WTC11 (cell line): ENCODE measurements around the gene GLCCI1. TPM values are rescaled to one million over a fixed set of nuclear protein-coding genes. Genes with fewer than 3 reads are reported as not detected.
"Not testable (repeated sequence)": the region's sequence is repeated elsewhere in the genome, so short reads cannot be mapped to it uniquely, and the experiment has no call there.

Experiments used
- ATAC-seq: fragments of 200-7000 bp; cut with Tn5 transposase; 2 replicates; pipeline ENCODE4 v1.10.0; 2021; ENCODE audit warnings: mild to moderate bottlenecking, moderate library complexity
- CTCF ChIA-PET: fragments of 300-600 bp; sonication (Branson Sonifier 250); formaldehyde crosslinking; loops from one replicate; lab custom pipeline; 2021; ENCODE audit warnings: antibody characterized with exemption; lab: Charles Lee
- POLR2A ChIA-PET: fragments of 350-600 bp; sonication (Branson Sonifier 250); formaldehyde crosslinking; loops from one replicate; lab custom pipeline; 2021; ENCODE audit warnings: antibody characterized with exemption; lab: Charles Lee
- DNase-seq: peaks from one replicate; pipeline ENCODE4 v3.0.0; 2021; ENCODE audit warnings: low spot score
- H3K27ac Mint-ChIP-seq: 2 replicates; pipeline ENCODE4 v1.8.0; 2021; ENCODE audit warnings: mixed read lengths
- H3K27me3 Mint-ChIP-seq: 2 replicates; pipeline ENCODE4 v1.8.0; 2021; ENCODE audit warnings: low read depth, mild to moderate bottlenecking, moderate library complexity, mixed read lengths
- H3K36me3 Mint-ChIP-seq: 2 replicates; pipeline ENCODE4 v1.8.0; 2021; ENCODE audit warnings: mixed read lengths
- H3K4me1 Mint-ChIP-seq: 2 replicates; pipeline ENCODE4 v1.8.0; 2022; ENCODE audit warnings: mixed read lengths
- H3K4me3 Mint-ChIP-seq: 2 replicates; pipeline ENCODE4 v1.8.0; 2021; ENCODE audit warnings: mild to moderate bottlenecking, moderate library complexity, mixed read lengths
- H3K9me3 Mint-ChIP-seq: 2 replicates; pipeline ENCODE4 v1.8.0; 2021; ENCODE audit warnings: mixed read lengths
- MXD4 ChIP-seq: fragments of 250-450 bp; sonication (Bioruptor Pico); IDR thresholded peaks from 2 replicates; pipeline ENCODE4 v1.8.0; 2021; ENCODE audit warnings: mild to moderate bottlenecking, moderate library complexity, borderline replicate concordance
- NFE2L1 ChIP-seq: sonication (generic); formaldehyde crosslinking; IDR thresholded peaks from 2 replicates; pipeline ENCODE4 v1.8.1; 2023; ENCODE audit warnings: missing genetic modification reagents
- OVOL2 ChIP-seq: fragments of 250-450 bp; sonication (Bioruptor Pico); IDR thresholded peaks from 2 replicates; pipeline ENCODE4 v1.9.0; 2021; ENCODE audit warnings: mild to moderate bottlenecking, borderline replicate concordance
- RELA ChIP-seq: sonication (generic); formaldehyde crosslinking; IDR thresholded peaks from 2 replicates; pipeline ENCODE4 v1.8.1; 2022; ENCODE audit warnings: missing genetic modification reagents, mild to moderate bottlenecking, borderline replicate concordance
- SMAD4 ChIP-seq: sonication (generic); formaldehyde crosslinking; IDR thresholded peaks from 2 replicates; pipeline ENCODE4 v1.8.0; 2022; ENCODE audit warnings: mild to moderate bottlenecking, missing genetic modification reagents
- STAT6 ChIP-seq: sonication (generic); formaldehyde crosslinking; conservative IDR thresholded peaks from 2 replicates; pipeline ENCODE4 v1.8.1; 2023; ENCODE audit warnings: mild to moderate bottlenecking, low read depth, missing genetic modification reagents, moderate library complexity
- TP53 ChIP-seq: sonication (generic); formaldehyde crosslinking; IDR thresholded peaks from 2 replicates; pipeline ENCODE4 v1.8.1; 2023; ENCODE audit warnings: mild to moderate bottlenecking, missing genetic modification reagents
- ZNF396 ChIP-seq: fragments of 250-450 bp; sonication (Bioruptor Pico); IDR thresholded peaks from 2 replicates; pipeline ENCODE4 v1.8.0; 2021; ENCODE audit warnings: mild to moderate bottlenecking, moderate library complexity, borderline replicate concordance
- ZNF423 ChIP-seq: fragments of 250-450 bp; sonication (Bioruptor Pico); IDR thresholded peaks from 2 replicates; pipeline ENCODE4 v2.1.2; 2022; ENCODE audit warnings: mild to moderate bottlenecking, moderate library complexity
- total RNA-seq: library from RNA; stranded (reverse); gene quantifications from 3 replicates; pipeline ENCODE4 v1.2.3, GENCODE V29; 2021
- TF ChIP-seq, protein P1 (sequence below): sonication (generic); formaldehyde crosslinking; IDR thresholded peaks from 2 replicates; pipeline ENCODE4 v1.8.0; 2022; ENCODE audit warnings: missing genetic modification reagents
- TF ChIP-seq, protein P2 (sequence below): sonication (generic); formaldehyde crosslinking; IDR thresholded peaks from 2 replicates; pipeline ENCODE4 v1.8.0; 2022; ENCODE audit warnings: mild to moderate bottlenecking, missing genetic modification reagents
- TF ChIP-seq, protein P3 (sequence below): sonication (generic); formaldehyde crosslinking; IDR thresholded peaks from 2 replicates; pipeline ENCODE4 v1.8.0; 2023; ENCODE audit warnings: missing genetic modification reagents
- TF ChIP-seq, protein P4 (sequence below): sonication (generic); formaldehyde crosslinking; conservative IDR thresholded peaks from 2 replicates; pipeline ENCODE4 v1.8.1; 2022; ENCODE audit warnings: mild to moderate bottlenecking, missing genetic modification reagents
- TF ChIP-seq, protein P5 (sequence below): sonication (generic); formaldehyde crosslinking; IDR thresholded peaks from 2 replicates; pipeline ENCODE4 v1.8.1; 2022; ENCODE audit warnings: low read depth, missing genetic modification reagents, borderline replicate concordance
- TF ChIP-seq, protein P6 (sequence below): sonication (generic); formaldehyde crosslinking; IDR thresholded peaks from 2 replicates; pipeline ENCODE4 v1.8.1; 2023; ENCODE audit warnings: mild to moderate bottlenecking, missing genetic modification reagents

The GLCCI1 gene
- total RNA-seq, 1 experiment from 2014 or later: 23.8 TPM

GRCh38 chr7:8044761-8045430 lies 76.3 kb downstream of the GLCCI1 start (continued):
- TF ChIP-seq, protein P1, sequence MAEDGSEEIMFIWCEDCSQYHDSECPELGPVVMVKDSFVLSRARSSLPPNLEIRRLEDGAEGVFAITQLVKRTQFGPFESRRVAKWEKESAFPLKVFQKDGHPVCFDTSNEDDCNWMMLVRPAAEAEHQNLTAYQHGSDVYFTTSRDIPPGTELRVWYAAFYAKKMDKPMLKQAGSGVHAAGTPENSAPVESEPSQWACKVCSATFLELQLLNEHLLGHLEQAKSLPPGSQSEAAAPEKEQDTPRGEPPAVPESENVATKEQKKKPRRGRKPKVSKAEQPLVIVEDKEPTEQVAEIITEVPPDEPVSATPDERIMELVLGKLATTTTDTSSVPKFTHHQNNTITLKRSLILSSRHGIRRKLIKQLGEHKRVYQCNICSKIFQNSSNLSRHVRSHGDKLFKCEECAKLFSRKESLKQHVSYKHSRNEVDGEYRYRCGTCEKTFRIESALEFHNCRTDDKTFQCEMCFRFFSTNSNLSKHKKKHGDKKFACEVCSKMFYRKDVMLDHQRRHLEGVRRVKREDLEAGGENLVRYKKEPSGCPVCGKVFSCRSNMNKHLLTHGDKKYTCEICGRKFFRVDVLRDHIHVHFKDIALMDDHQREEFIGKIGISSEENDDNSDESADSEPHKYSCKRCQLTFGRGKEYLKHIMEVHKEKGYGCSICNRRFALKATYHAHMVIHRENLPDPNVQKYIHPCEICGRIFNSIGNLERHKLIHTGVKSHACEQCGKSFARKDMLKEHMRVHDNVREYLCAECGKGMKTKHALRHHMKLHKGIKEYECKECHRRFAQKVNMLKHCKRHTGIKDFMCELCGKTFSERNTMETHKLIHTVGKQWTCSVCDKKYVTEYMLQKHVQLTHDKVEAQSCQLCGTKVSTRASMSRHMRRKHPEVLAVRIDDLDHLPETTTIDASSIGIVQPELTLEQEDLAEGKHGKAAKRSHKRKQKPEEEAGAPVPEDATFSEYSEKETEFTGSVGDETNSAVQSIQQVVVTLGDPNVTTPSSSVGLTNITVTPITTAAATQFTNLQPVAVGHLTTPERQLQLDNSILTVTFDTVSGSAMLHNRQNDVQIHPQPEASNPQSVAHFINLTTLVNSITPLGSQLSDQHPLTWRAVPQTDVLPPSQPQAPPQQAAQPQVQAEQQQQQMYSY: no peak
- TF ChIP-seq TP53: no peak
- TF ChIP-seq, protein P2, sequence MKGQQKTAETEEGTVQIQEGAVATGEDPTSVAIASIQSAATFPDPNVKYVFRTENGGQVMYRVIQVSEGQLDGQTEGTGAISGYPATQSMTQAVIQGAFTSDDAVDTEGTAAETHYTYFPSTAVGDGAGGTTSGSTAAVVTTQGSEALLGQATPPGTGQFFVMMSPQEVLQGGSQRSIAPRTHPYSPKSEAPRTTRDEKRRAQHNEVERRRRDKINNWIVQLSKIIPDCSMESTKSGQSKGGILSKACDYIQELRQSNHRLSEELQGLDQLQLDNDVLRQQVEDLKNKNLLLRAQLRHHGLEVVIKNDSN (CRISPR knock-in tag): no peak

DNA sequence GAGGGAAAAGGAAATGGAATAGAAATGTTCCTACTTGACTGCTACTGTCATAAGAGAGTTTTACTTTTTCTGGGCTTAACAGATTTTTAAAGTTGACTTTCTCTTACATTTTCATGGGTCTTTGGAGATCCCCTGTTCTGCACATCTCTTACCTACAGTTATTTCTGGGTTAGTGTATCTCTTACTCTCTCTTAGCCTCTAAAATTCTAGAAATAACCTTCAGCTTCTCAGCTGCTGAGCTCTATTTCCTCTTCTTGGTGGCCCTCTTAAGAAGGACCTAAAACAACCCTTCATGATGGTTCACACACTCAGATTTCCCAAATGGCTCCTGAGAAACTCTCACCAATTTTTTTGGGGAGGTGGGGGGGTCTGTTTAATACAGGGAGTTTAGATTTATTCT lies 79.5 kb downstream of the GLCCI1 start:
- DNase-seq, H3K9me3 Mint-ChIP-seq, H3K36me3 Mint-ChIP-seq, H3K27me3 Mint-ChIP-seq, H3K27ac Mint-ChIP-seq, ATAC-seq, POLR2A ChIA-PET, H3K4me3 Mint-ChIP-seq: not testable (repeated sequence)
- H3K4me1 Mint-ChIP-seq: peaks cover 17% of the 10 kb centered on the region
- CTCF ChIA-PET: interaction anchor here (0.8 to 1.4 kb wide), 2 partner anchors 12 to 367 kb away, joined by 3 read pairs; no protein-coding TSS in a partner anchor

DNA sequence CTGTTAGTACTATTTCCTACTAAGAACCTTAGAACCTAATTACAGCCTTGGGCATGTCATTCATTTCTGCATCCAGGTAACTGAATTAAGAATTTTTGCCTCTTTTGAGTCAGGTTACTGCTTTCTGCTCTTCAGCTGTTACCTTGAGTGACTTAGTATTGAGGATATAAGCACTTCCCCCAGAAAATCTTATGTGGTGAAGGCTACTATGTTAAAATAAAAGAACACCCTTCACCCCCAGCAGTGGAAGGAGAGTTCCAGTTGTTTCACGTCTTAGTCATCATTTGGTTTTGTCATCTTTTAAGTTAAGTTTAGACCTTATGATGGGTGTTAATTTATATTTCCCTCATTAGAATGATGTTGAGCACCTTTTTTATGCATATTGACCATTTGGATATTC lies 82.8 kb downstream of the GLCCI1 start:
- no peak for ATAC-seq
- Mint-ChIP-seq H3K4me1 (peaks cover 17% of the 10 kb centered on the region), H3K27ac (no peak overlapping the region), H3K27me3 (no peaks in the 10 kb centered on the region), H3K36me3 (peaks cover 2% of the 10 kb centered on the region; the same call in 1 of the 2 replicates), H3K9me3 (no peaks in the 10 kb centered on the region), H3K4me3 (no peak overlapping the region)
- TF ChIP-seq, protein P3, sequence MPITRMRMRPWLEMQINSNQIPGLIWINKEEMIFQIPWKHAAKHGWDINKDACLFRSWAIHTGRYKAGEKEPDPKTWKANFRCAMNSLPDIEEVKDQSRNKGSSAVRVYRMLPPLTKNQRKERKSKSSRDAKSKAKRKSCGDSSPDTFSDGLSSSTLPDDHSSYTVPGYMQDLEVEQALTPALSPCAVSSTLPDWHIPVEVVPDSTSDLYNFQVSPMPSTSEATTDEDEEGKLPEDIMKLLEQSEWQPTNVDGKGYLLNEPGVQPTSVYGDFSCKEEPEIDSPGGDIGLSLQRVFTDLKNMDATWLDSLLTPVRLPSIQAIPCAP (CRISPR knock-in tag): no peak
- no peak for TF ChIP-seq ZNF423 (CRISPR knock-in tag)
- no peak for TF ChIP-seq ZNF396
- TF ChIP-seq, protein P4, sequence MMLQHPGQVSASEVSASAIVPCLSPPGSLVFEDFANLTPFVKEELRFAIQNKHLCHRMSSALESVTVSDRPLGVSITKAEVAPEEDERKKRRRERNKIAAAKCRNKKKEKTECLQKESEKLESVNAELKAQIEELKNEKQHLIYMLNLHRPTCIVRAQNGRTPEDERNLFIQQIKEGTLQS: no peak
- no peak for TF ChIP-seq NFE2L1
- TF ChIP-seq, protein P5, sequence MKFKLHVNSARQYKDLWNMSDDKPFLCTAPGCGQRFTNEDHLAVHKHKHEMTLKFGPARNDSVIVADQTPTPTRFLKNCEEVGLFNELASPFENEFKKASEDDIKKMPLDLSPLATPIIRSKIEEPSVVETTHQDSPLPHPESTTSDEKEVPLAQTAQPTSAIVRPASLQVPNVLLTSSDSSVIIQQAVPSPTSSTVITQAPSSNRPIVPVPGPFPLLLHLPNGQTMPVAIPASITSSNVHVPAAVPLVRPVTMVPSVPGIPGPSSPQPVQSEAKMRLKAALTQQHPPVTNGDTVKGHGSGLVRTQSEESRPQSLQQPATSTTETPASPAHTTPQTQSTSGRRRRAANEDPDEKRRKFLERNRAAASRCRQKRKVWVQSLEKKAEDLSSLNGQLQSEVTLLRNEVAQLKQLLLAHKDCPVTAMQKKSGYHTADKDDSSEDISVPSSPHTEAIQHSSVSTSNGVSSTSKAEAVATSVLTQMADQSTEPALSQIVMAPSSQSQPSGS (CRISPR knock-in tag): no peak
- TF ChIP-seq SMAD4: no peak
- TF ChIP-seq RELA: no peak
- TF ChIP-seq, protein P6, sequence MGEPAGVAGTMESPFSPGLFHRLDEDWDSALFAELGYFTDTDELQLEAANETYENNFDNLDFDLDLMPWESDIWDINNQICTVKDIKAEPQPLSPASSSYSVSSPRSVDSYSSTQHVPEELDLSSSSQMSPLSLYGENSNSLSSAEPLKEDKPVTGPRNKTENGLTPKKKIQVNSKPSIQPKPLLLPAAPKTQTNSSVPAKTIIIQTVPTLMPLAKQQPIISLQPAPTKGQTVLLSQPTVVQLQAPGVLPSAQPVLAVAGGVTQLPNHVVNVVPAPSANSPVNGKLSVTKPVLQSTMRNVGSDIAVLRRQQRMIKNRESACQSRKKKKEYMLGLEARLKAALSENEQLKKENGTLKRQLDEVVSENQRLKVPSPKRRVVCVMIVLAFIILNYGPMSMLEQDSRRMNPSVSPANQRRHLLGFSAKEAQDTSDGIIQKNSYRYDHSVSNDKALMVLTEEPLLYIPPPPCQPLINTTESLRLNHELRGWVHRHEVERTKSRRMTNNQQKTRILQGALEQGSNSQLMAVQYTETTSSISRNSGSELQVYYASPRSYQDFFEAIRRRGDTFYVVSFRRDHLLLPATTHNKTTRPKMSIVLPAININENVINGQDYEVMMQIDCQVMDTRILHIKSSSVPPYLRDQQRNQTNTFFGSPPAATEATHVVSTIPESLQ (CRISPR knock-in tag): no peak
- no peak for TF ChIP-seq OVOL2 (CRISPR knock-in tag)
- no peak for TF ChIP-seq MXD4 (CRISPR knock-in tag)
- TF ChIP-seq STAT6 (CRISPR knock-in tag): no peak
- DNase-seq: no peak
- ChIA-PET POLR2A (no interaction called here), CTCF (interaction anchor here (1.5 to 2.2 kb wide), 3 partner anchors 16 to 370 kb away, joined by 4 to 8 read pairs (median 7); no protein-coding TSS in a partner anchor)
